ENCODE data around the gene STAB2. TPM values are rescaled to one million over a fixed set of nuclear protein-coding genes. Genes with fewer than 3 reads are reported as not detected.

The STAB2 gene
- total and polyA plus RNA-seq, 7 donors = under 0.01 to 0.66 (median 0.48) TPM; not detected in 1

DNA sequence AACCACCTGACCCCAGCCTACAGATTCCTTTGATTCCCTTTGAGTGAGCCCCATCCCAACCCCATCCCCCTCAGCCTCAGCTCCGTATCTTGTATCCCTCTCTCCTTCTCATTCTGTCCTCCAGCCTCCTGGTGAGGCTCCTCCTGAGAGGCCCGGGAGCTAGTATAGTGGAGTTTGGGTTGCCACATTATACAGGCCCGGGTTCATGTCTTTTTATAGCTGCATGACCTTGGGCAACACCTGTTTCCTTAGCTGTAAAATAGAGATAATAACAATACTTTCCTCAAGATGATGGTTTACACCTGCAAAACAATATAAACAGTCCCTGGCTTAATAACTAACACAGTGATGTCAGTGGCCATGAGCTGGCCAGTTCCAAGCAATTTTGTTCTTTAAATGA lies 89.8 kb downstream of the STAB2 start:
- intact Hi-C loops (cut with DNase I) = no loop called here
- Histone ChIP-seq H3K36me3 (no peaks in the 10 kb centered on the region), H3K4me3 (no peak overlapping the region), H3K27me3 (no peaks in the 10 kb centered on the region), H3K9me3 (no peaks in the 10 kb centered on the region), H3K4me1 (peaks cover 0 to 23% (median 20%) of the 10 kb centered on the region in 4 donors), H3K27ac (no peak overlapping the region)
- no peak for DNase-seq
- no peak for TF ChIP-seq POLR2AphosphoS5 (IDR thresholded peaks at IDR 0.05)
- TF ChIP-seq, protein P1, sequence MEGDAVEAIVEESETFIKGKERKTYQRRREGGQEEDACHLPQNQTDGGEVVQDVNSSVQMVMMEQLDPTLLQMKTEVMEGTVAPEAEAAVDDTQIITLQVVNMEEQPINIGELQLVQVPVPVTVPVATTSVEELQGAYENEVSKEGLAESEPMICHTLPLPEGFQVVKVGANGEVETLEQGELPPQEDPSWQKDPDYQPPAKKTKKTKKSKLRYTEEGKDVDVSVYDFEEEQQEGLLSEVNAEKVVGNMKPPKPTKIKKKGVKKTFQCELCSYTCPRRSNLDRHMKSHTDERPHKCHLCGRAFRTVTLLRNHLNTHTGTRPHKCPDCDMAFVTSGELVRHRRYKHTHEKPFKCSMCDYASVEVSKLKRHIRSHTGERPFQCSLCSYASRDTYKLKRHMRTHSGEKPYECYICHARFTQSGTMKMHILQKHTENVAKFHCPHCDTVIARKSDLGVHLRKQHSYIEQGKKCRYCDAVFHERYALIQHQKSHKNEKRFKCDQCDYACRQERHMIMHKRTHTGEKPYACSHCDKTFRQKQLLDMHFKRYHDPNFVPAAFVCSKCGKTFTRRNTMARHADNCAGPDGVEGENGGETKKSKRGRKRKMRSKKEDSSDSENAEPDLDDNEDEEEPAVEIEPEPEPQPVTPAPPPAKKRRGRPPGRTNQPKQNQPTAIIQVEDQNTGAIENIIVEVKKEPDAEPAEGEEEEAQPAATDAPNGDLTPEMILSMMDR (IDR thresholded peaks at IDR 0.05) = no peak
- TF ChIP-seq EP300 (IDR thresholded peaks at IDR 0.05) = no peak
- TF ChIP-seq POLR2A (IDR thresholded peaks at IDR 0.05) = no peak
- 5 to 39% methylated on average over 3 of the region's 3 CpGs for WGBS, 2 donors

DNA sequence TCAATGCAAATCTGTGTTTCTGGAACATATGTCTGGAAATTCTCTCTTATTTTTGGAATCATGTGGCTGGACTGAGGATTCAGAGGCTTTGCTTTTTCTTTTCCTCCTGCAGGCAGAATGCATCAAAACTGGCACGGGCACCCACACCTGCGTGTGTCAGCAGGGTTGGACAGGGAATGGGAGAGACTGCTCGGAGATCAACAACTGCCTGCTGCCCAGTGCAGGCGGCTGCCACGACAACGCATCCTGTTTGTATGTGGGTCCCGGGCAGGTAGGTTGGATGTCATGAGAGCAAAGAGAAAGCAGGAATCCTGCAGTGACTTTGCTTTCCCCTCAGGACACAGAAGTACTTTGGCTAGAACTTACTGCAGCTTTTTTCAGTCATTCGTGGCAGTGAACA lies 90.3 kb downstream of the STAB2 start:
- WGBS, 2 donors = 13 to 63% methylated on average over 8 of the region's 8 CpGs
- TF ChIP-seq POLR2AphosphoS5 (IDR thresholded peaks at IDR 0.05) = no peak
- TF ChIP-seq, protein P1 (IDR thresholded peaks at IDR 0.05) = no peak
- no peak for TF ChIP-seq EP300 (IDR thresholded peaks at IDR 0.05)
- TF ChIP-seq POLR2A (IDR thresholded peaks at IDR 0.05) = no peak
- intact Hi-C loops (cut with DNase I) = no loop called here

DNA sequence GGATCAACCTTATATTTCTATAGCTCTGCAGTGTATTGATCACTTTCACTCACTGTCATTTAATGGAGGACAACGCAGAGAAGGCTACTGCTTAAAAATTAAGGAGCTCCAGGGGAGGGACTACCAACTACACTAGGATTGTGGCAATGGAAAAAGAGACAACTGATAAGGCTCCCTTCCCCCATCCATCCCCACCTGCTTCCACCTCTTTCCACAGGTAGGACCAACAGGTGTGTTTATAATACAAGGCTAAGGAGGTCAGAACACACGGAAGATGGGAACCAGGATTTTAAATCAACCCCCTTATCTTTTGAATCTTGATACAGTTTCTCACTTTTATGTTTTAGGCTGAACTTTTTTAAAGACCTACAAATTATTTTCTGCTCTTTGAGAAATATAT lies 90.8 kb downstream of the STAB2 start:
- Histone ChIP-seq H3K27ac (no peak overlapping the region), H3K27me3 (no peaks in the 10 kb centered on the region), H3K36me3 (no peaks in the 10 kb centered on the region), H3K4me1 (peaks cover 0 to 23% (median 18%) of the 10 kb centered on the region in 4 donors), H3K4me3 (no peak overlapping the region), H3K9me3 (no peaks in the 10 kb centered on the region)
- no peak for TF ChIP-seq EP300 (IDR thresholded peaks at IDR 0.05)
- TF ChIP-seq POLR2AphosphoS5 (IDR thresholded peaks at IDR 0.05) = no peak
- TF ChIP-seq POLR2A (IDR thresholded peaks at IDR 0.05) = no peak
- TF ChIP-seq, protein P1 (IDR thresholded peaks at IDR 0.05) = no peak
- intact Hi-C loops (cut with DNase I) = no loop called here
- 22 to 62% methylated on average over 2 of the region's 2 CpGs for WGBS, 2 donors
- DNase-seq = no peak

More for the DNA sequence above, 90.3 kb downstream of the STAB2 start:
- H3K9me3 ChIP-seq = no peaks in the 10 kb centered on the region
- H3K4me3 ChIP-seq = no peak overlapping the region
- H3K27ac ChIP-seq = no peak overlapping the region
- peaks cover 0 to 23% (median 19%) of the 10 kb centered on the region in 4 donors for H3K4me1 ChIP-seq
- no peaks in the 10 kb centered on the region for H3K27me3 ChIP-seq
- DNase-seq = no peak
- no peaks in the 10 kb centered on the region for H3K36me3 ChIP-seq

DNA sequence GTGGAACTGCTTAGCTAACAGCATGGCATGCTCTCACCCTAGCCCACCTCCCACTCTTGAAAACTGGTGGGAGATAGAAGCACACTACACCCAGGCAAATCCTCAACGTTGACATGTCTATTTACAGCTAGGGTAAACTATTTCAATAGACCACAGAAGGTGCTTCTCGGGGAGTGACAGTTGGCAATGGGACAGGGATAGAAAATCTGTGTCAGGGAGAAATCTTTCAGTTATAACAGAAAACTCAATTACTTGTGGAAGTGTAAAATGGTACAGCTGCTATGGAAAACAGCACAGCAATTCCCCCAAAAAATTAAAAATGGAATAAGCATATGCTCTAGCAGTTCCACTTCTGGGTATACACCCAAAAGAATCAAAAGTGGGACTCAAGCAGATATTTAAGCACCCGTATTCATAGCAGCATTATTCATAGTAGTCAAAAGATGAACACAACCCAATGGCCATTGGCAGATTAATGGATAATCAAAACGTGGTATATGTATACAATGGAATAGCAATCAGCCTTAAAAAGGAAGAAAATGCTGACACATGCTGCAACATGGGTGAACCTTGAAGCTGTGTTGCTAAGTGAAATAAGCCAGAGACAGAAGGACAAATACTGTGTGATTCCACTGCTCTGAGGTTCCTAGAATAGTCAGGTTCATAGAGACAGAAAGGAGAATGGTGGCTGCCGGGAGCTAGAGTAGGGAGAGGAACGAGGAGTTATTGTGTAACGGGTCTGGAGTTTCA lies 92.5 kb downstream of the STAB2 start:
- intact Hi-C loops (cut with DNase I) = no loop called here
- Histone ChIP-seq H3K4me3 (no peak overlapping the region), H3K9me3 (no peaks in the 10 kb centered on the region), H3K27ac (peak overlapping the region in 2 of 4 donors; percentile 50 to 62), H3K36me3 (no peaks in the 10 kb centered on the region), H3K27me3 (no peaks in the 10 kb centered on the region), H3K4me1 (peaks cover 0 to 23% (median 18%) of the 10 kb centered on the region in 4 donors)
- DNase-seq = no peak
- WGBS, 2 donors = 69 to 75% methylated on average over 7 of the region's 7 CpGs
- TF ChIP-seq, protein P1 (IDR thresholded peaks at IDR 0.05) = no peak
- no peak for TF ChIP-seq EP300 (IDR thresholded peaks at IDR 0.05)
- TF ChIP-seq POLR2A (IDR thresholded peaks at IDR 0.05) = no peak
- TF ChIP-seq POLR2AphosphoS5 (IDR thresholded peaks at IDR 0.05) = no peak

Measured in sigmoid colon (tissue), 7 donors.